Measurements from ENCODE around the gene PDLIM7.

PDLIM7 gene

GRCh38 chr5:177491429-177491945 is 5.9 kb downstream of the PDLIM7 start:
- Histone ChIP-seq H3K27ac (replicated peaks) (no peak overlapping the region), H3K4me3 (replicated peaks; ENCODE audit: insufficient read depth, low read length) (no peak overlapping the region), H3K27me3 (ENCODE audit: insufficient read depth, poor library complexity, severe bottlenecking) (no peaks in the 10 kb centered on the region)
- DNase-seq (ENCODE audit: low read depth in 1 of 2, low spot score in 1 of 2) = peak in 1 of 2 experiments; percentile 41
- no peak for TF ChIP-seq GABPA (IDR thresholded peaks at IDR 0.05; ENCODE audit: low read depth)
- peak; percentile 34 for TF ChIP-seq CTCF (IDR thresholded peaks at IDR 0.05; ENCODE audit: insufficient read depth, low read length)

- Histone ChIP-seq H3K4me3 (replicated peaks; ENCODE audit: insufficient read depth, low read length) (no peak overlapping the region), H3K27ac (replicated peaks) (no peak overlapping the region), H3K27me3 (ENCODE audit: insufficient read depth, poor library complexity, severe bottlenecking) (no peaks in the 10 kb centered on the region)
- no peak for DNase-seq (ENCODE audit: low read depth in 1 of 2, low spot score in 1 of 2)
- no peak for TF ChIP-seq POLR2AphosphoS5 (IDR thresholded peaks at IDR 0.05; ENCODE audit: low read depth)
- TF ChIP-seq REST (IDR thresholded peaks at IDR 0.05; ENCODE audit: insufficient replicate concordance, low read depth) = no peak
- no peak for TF ChIP-seq SPI1 (IDR thresholded peaks at IDR 0.05; ENCODE audit: borderline replicate concordance, low read depth)
- TF ChIP-seq CTCF (IDR thresholded peaks at IDR 0.05; ENCODE audit: insufficient read depth, low read length) = no peak
- TF ChIP-seq GABPA (IDR thresholded peaks at IDR 0.05; ENCODE audit: low read depth) = no peak
Measured at GRCh38 chr5:177490992-177491391, 6.4 kb downstream of the PDLIM7 start.

- Histone ChIP-seq H3K27ac (replicated peaks) (no peak overlapping the region), H3K27me3 (ENCODE audit: insufficient read depth, poor library complexity, severe bottlenecking) (no peaks in the 10 kb centered on the region), H3K4me3 (replicated peaks; ENCODE audit: insufficient read depth, low read length) (no peak overlapping the region)
- no peak for DNase-seq (ENCODE audit: low read depth in 1 of 2, low spot score in 1 of 2)
- TF ChIP-seq CTCF (IDR thresholded peaks at IDR 0.05; ENCODE audit: insufficient read depth, low read length) (no peak), REST (IDR thresholded peaks at IDR 0.05; ENCODE audit: insufficient replicate concordance, low read depth) (no peak), POLR2AphosphoS5 (IDR thresholded peaks at IDR 0.05; ENCODE audit: low read depth) (no peak), GABPA (IDR thresholded peaks at IDR 0.05; ENCODE audit: low read depth) (no peak), SPI1 (IDR thresholded peaks at IDR 0.05; ENCODE audit: borderline replicate concordance, low read depth) (no peak)
Measured at GRCh38 chr5:177490311-177490991, 7.0 kb downstream of the PDLIM7 start.

Data from HL-60 (cell line).